ENCODE measurements around the gene NDUFB8. TPM values are rescaled to one million over a fixed set of nuclear protein-coding genes. Genes with fewer than 3 reads are reported as not detected.
A peak's percentile ranks its signal among the peaks of the same experiment; 100 is the strongest.

The NDUFB8 gene
- total RNA-seq, 1 donor from 2014 or later, result 278 TPM

GRCh38 chr10:100534726-100535125, 5.1 kb upstream of the NDUFB8 start:
- H3K4me3 Mint-ChIP-seq (ENCODE audit: low read depth), result no peak overlapping the region
- no peaks in the 10 kb centered on the region for H3K27me3 Mint-ChIP-seq (ENCODE audit: low read depth)
- no peak overlapping the region for H3K27ac Mint-ChIP-seq
- H3K9me3 Mint-ChIP-seq, result no peaks in the 10 kb centered on the region
- DNase-seq (ENCODE audit: low spot score), result no peak
- peaks cover 33% of the 10 kb centered on the region for H3K4me1 Mint-ChIP-seq (ENCODE audit: low read depth)
- peaks cover 19% of the 10 kb centered on the region for H3K36me3 Mint-ChIP-seq (ENCODE audit: low read depth)
- intact Hi-C loops (cut with micrococcal nuclease), result loop anchor here (1.0 to 5.0 kb wide), 3 partner anchors 25 to 463 kb away; partner anchors contain the start of genes ERLIN1 and LZTS2

GRCh38 chr10:100531761-100532160, 2.1 kb upstream of the NDUFB8 start:
- Mint-ChIP-seq H3K36me3 (ENCODE audit: low read depth) (peaks cover 21% of the 10 kb centered on the region), H3K27ac (no peak overlapping the region), H3K4me3 (ENCODE audit: low read depth) (no peak overlapping the region), H3K9me3 (no peaks in the 10 kb centered on the region), H3K4me1 (ENCODE audit: low read depth) (peaks cover 25% of the 10 kb centered on the region), H3K27me3 (ENCODE audit: low read depth) (no peaks in the 10 kb centered on the region)
- intact Hi-C loops (cut with micrococcal nuclease), result no loop called here
- no peak for DNase-seq (ENCODE audit: low spot score)

GRCh38 chr10:100528921-100529474, 673 bp downstream of the NDUFB8 start:
- Mint-ChIP-seq H3K27ac (peak overlapping the region; percentile 95), H3K4me3 (ENCODE audit: low read depth) (peak overlapping the region; percentile 89), H3K9me3 (no peaks in the 10 kb centered on the region), H3K4me1 (ENCODE audit: low read depth) (peaks cover 21% of the 10 kb centered on the region), H3K27me3 (ENCODE audit: low read depth) (no peaks in the 10 kb centered on the region), H3K36me3 (ENCODE audit: low read depth) (peaks cover 48% of the 10 kb centered on the region)
- DNase-seq (ENCODE audit: low spot score), result no peak
- intact Hi-C loops (cut with micrococcal nuclease), result loop anchor here (1.0 to 5.0 kb wide), 4 partner anchors 11 to 242 kb away; partner anchors contain the start of gene BLOC1S2

- H3K9me3 Mint-ChIP-seq, result no peaks in the 10 kb centered on the region
- DNase-seq (ENCODE audit: low spot score), result no peak
- peak overlapping the region; percentile 95 for H3K27ac Mint-ChIP-seq
- H3K4me1 Mint-ChIP-seq (ENCODE audit: low read depth), result peaks cover 24% of the 10 kb centered on the region
- H3K36me3 Mint-ChIP-seq (ENCODE audit: low read depth), result peaks cover 54% of the 10 kb centered on the region
- intact Hi-C loops (cut with micrococcal nuclease), result loop anchor here (1.0 to 5.0 kb wide), 4 partner anchors 10 to 241 kb away; partner anchors contain the start of gene BLOC1S2
- H3K27me3 Mint-ChIP-seq (ENCODE audit: low read depth), result no peaks in the 10 kb centered on the region
- H3K4me3 Mint-ChIP-seq (ENCODE audit: low read depth), result peak overlapping the region; percentile 89
Observed at GRCh38 chr10:100528123-100528886, 1.4 kb downstream of the NDUFB8 start.

GRCh38 chr10:100524638-100525037, 5.0 kb downstream of the NDUFB8 start:
- DNase-seq (ENCODE audit: low spot score), result no peak
- no peak overlapping the region for H3K4me3 Mint-ChIP-seq (ENCODE audit: low read depth)
- H3K4me1 Mint-ChIP-seq (ENCODE audit: low read depth), result peaks cover 22% of the 10 kb centered on the region
- intact Hi-C loops (cut with micrococcal nuclease), result loop anchor here (5.0 kb wide), 2 partner anchors 152 to 237 kb away; partner anchors contain the start of gene BLOC1S2
- peaks cover 68% of the 10 kb centered on the region for H3K36me3 Mint-ChIP-seq (ENCODE audit: low read depth)
- no peaks in the 10 kb centered on the region for H3K9me3 Mint-ChIP-seq
- no peak overlapping the region for H3K27ac Mint-ChIP-seq
- H3K27me3 Mint-ChIP-seq (ENCODE audit: low read depth), result no peaks in the 10 kb centered on the region

GRCh38 chr10:100524206-100524605, 5.5 kb downstream of the NDUFB8 start:
- Mint-ChIP-seq H3K4me3 (ENCODE audit: low read depth) (no peak overlapping the region), H3K27me3 (ENCODE audit: low read depth) (no peaks in the 10 kb centered on the region), H3K27ac (no peak overlapping the region), H3K4me1 (ENCODE audit: low read depth) (peaks cover 22% of the 10 kb centered on the region), H3K9me3 (no peaks in the 10 kb centered on the region), H3K36me3 (ENCODE audit: low read depth) (peaks cover 66% of the 10 kb centered on the region)
- intact Hi-C loops (cut with micrococcal nuclease), result no loop called here
- no peak for DNase-seq (ENCODE audit: low spot score)

GRCh38 chr10:100522945-100523344, 6.7 kb downstream of the NDUFB8 start:
- DNase-seq (ENCODE audit: low spot score), result no peak
- Mint-ChIP-seq H3K9me3 (no peaks in the 10 kb centered on the region), H3K27me3 (ENCODE audit: low read depth) (no peaks in the 10 kb centered on the region), H3K4me3 (ENCODE audit: low read depth) (no peak overlapping the region), H3K36me3 (ENCODE audit: low read depth) (peaks cover 65% of the 10 kb centered on the region), H3K4me1 (ENCODE audit: low read depth) (peaks cover 27% of the 10 kb centered on the region), H3K27ac (no peak overlapping the region)
- intact Hi-C loops (cut with micrococcal nuclease), result no loop called here

GRCh38 chr10:100522107-100522801, 7.4 kb downstream of the NDUFB8 start:
- H3K27me3 Mint-ChIP-seq (ENCODE audit: low read depth), result no peaks in the 10 kb centered on the region
- H3K4me3 Mint-ChIP-seq (ENCODE audit: low read depth), result no peak overlapping the region
- H3K27ac Mint-ChIP-seq, result no peak overlapping the region
- no peak for DNase-seq (ENCODE audit: low spot score)
- peaks cover 64% of the 10 kb centered on the region for H3K36me3 Mint-ChIP-seq (ENCODE audit: low read depth)
- H3K9me3 Mint-ChIP-seq, result no peaks in the 10 kb centered on the region
- H3K4me1 Mint-ChIP-seq (ENCODE audit: low read depth), result peaks cover 34% of the 10 kb centered on the region
- intact Hi-C loops (cut with micrococcal nuclease), result no loop called here

- H3K4me3 Mint-ChIP-seq (ENCODE audit: low read depth), result no peak overlapping the region
- peaks cover 35% of the 10 kb centered on the region for H3K4me1 Mint-ChIP-seq (ENCODE audit: low read depth)
- no peaks in the 10 kb centered on the region for H3K9me3 Mint-ChIP-seq
- H3K27ac Mint-ChIP-seq, result no peak overlapping the region
- no peaks in the 10 kb centered on the region for H3K27me3 Mint-ChIP-seq (ENCODE audit: low read depth)
- intact Hi-C loops (cut with micrococcal nuclease), result no loop called here
- no peak for DNase-seq (ENCODE audit: low spot score)
- peaks cover 63% of the 10 kb centered on the region for H3K36me3 Mint-ChIP-seq (ENCODE audit: low read depth)
Observed at GRCh38 chr10:100520811-100521210, 8.9 kb downstream of the NDUFB8 start.

GRCh38 chr10:100519311-100520051, 10.2 kb downstream of the NDUFB8 start, which contains the start of gene SEC31B:
Gene SEC31B, minus strand, starts transcription at chr10:100519861. Its CDS starts 2,909 bp downstream, at chr10:100516952.
- H3K27me3 Mint-ChIP-seq (ENCODE audit: low read depth), result no peaks in the 10 kb centered on the region
- no peak within 1 kb of the TSS for H3K4me3 Mint-ChIP-seq (ENCODE audit: low read depth)
- intact Hi-C loops (cut with micrococcal nuclease), result loop anchor here (10.0 kb wide), 1 partner anchor 785 kb away; the partner anchor contains the start of genes COX15 and CUTC
- H3K27ac Mint-ChIP-seq, result no peak within 1 kb of the TSS
- H3K9me3 Mint-ChIP-seq, result no peaks in the 10 kb centered on the region
- peaks cover 55% of the 10 kb centered on the region for H3K36me3 Mint-ChIP-seq (ENCODE audit: low read depth)
- no peak for DNase-seq (ENCODE audit: low spot score)
- H3K4me1 Mint-ChIP-seq (ENCODE audit: low read depth), result peaks cover 39% of the 10 kb centered on the region

GRCh38 chr10:100518761-100519241, 10.9 kb downstream of the NDUFB8 start:
- Mint-ChIP-seq H3K4me3 (ENCODE audit: low read depth) (no peak overlapping the region), H3K27me3 (ENCODE audit: low read depth) (no peaks in the 10 kb centered on the region), H3K9me3 (no peaks in the 10 kb centered on the region), H3K36me3 (ENCODE audit: low read depth) (peaks cover 55% of the 10 kb centered on the region), H3K4me1 (ENCODE audit: low read depth) (peaks cover 41% of the 10 kb centered on the region), H3K27ac (no peak overlapping the region)
- intact Hi-C loops (cut with micrococcal nuclease), result loop anchor here (1.0 to 10.0 kb wide), 6 partner anchors 10 to 784 kb away; partner anchors contain the start of genes COX15 and CUTC
- peak; percentile 47 for DNase-seq (ENCODE audit: low spot score)

GRCh38 chr10:100516847-100517246, 12.8 kb downstream of the NDUFB8 start:
- Mint-ChIP-seq H3K4me1 (ENCODE audit: low read depth) (peaks cover 50% of the 10 kb centered on the region), H3K27ac (peak overlapping the region; percentile 13), H3K9me3 (no peaks in the 10 kb centered on the region), H3K27me3 (ENCODE audit: low read depth) (no peaks in the 10 kb centered on the region), H3K36me3 (ENCODE audit: low read depth) (peaks cover 54% of the 10 kb centered on the region), H3K4me3 (ENCODE audit: low read depth) (no peak overlapping the region)
- intact Hi-C loops (cut with micrococcal nuclease), result loop anchor here (10.0 kb wide), 1 partner anchor 782 kb away; the partner anchor contains the start of genes COX15 and CUTC
- DNase-seq (ENCODE audit: low spot score), result no peak
